Stimulated activated CD8-positive, alpha-beta memory T cell treated with anti-CD3 and anti-CD28 coated beads, Interleukin-4, amount 100 ng/mL, for 4 hours (primary cell): ENCODE measurements around the gene PAM.
A peak's percentile ranks its signal among the peaks of the same experiment; 100 is the strongest.
"Not testable (repeated sequence)": the region's sequence is repeated elsewhere in the genome, so short reads cannot be mapped to it uniquely, and the experiment has no call there.

Experiments used
- DNase-seq, 2 donors: peaks; one replicate each; pipeline ENCODE4 v3.0.0-alpha.2; 2020; ENCODE audit warnings: low read depth in 2 of 2, low spot score in 1 of 2

Gene PAM

DNA sequence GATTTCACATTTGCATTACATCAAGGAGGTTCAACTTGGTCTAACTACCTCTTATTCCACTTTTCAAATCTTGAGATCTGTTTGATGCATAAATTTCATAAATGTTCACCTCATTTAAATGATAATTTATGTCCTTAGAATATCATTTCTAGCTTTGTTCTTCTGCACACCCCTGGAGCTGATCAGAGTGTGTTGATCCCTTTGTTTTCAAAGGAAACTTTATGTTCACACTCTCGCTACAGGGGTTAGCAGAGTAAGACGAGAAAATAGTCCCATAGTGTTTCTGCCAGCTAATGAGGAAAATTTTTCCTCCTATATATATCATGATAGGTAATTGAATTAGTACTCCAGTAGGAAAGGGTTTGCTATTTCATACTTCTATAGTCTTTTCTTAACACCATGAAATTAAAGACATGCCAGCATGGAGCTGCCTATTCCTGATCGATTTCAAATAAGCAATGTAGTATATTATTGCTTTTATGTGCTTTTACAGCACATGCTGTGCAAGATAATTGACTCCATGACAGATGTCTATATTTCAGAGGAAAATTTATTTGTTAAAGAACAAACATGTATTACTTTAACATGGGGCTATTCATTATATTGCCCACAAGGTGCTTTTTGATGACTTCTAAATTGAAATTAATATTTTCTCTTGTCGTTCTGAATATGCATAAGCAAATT is 4.8 kb upstream of the PAM start:
- no peak for DNase-seq

DNA sequence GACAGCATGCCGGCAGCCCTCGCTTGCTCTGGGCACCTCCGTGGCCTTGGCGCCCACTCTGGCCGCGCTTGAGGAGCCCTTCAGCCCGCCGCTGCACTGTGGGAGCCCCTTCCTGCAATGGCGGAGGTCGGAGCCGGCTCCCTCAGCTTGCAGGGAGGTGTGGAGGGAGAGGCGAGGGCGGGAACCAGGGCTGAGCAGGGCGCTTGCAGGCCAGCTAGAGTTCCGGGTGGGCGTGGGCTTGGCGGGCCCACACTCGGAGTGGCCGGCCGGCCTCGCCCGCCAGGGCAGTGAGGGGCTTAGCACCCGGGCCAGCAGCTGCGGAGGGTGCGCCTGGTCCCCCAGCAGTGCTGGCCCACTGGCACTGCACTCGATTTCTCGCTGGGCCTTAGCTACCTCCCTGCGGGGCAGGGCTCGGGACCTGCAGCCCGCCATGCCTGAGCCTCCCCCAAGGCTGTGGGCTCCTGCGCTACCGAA is 3.2 kb upstream of the PAM start:
- DNase-seq, result not testable (repeated sequence)

GRCh38 chr5:102753889-102754766 is 977 bp upstream of the PAM start:
- DNase-seq, result no peak

GRCh38 chr5:102755686-102756371 is 724 bp downstream of the PAM start:
- peak; percentile 41 to 51 for DNase-seq

GRCh38 chr5:102758576-102758975 is 3.5 kb downstream of the PAM start:
- DNase-seq, result no peak

DNA sequence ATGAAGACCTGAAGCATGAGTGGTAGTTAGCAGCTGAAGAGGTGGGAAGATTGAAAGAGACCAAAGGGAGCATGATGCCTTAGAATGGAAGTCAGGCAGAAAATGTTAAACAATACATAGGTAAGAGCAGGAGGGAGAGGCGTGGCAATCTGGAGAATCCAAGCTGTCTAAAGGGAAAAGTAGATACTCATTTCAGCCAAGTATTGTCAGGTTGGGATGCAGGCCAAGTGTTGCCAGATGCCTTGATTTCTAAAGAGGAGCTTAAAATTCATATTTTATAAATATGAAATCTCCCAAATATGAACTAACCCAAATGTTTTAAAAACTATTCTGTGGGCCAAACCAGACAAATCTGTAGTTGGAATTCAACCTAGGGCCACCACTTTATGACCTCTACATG is 4.2 kb downstream of the PAM start:
- DNase-seq, result no peak

DNA sequence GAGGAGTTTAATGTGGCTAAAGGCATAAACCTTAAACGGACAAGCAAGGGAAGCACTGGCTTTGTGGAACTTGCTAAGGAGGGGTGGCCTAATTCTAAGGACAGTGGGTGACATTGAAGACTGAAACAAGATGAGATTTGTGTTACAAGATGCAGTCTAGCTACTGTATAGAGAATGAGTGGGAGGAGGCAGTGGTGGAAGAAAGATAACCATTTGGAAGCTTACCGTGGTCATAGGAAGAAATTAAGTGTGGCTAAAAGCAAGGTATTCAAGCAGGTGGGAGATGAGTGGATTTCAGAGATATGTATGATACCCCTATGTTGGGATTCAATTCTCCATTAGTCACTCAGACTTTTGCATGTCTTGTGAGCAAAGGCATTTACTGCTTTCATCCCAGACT is 4.6 kb downstream of the PAM start:
- no peak for DNase-seq

DNA sequence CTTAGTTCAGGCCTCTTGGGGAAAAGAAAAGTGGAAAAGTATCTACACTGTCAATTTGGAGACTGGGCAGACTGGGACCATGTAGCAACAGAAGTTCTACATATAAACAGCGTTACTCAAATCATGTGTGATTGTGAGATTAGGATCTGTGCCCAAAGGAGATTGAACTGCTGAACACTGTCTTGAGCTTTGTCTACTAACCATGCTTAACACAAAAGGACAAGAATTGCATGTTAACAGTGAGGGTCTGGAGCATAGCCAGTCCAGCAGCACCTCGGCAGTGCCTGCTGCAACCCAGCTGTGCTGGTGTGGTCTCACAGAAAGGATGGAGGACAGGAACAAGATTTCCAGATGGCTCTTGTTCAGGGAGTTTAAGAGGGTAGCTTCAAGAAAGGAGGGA is 5.7 kb downstream of the PAM start:
- no peak for DNase-seq

DNA sequence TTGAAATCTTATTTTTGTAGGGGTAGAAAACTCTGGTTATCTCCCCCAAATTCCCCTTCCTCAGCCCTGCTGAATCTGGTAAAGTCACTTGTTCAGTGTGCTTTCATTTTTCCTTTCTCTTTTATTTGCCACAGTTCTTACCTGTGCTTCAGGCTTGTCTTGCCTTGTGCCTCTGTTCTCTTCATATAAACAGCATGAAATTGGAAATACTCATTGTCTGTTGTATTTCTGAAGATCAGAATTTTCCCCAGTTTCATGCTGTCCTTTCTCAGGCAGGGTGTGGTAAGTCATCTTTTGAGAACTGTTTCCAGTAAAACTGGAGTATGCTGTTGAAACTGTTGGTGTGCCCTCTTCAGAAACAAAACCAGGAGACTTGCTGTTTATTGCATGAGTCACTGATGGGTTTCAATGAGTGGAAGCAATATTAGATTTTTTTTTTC is 7.0 kb downstream of the PAM start:
- DNase-seq, result no peak

DNA sequence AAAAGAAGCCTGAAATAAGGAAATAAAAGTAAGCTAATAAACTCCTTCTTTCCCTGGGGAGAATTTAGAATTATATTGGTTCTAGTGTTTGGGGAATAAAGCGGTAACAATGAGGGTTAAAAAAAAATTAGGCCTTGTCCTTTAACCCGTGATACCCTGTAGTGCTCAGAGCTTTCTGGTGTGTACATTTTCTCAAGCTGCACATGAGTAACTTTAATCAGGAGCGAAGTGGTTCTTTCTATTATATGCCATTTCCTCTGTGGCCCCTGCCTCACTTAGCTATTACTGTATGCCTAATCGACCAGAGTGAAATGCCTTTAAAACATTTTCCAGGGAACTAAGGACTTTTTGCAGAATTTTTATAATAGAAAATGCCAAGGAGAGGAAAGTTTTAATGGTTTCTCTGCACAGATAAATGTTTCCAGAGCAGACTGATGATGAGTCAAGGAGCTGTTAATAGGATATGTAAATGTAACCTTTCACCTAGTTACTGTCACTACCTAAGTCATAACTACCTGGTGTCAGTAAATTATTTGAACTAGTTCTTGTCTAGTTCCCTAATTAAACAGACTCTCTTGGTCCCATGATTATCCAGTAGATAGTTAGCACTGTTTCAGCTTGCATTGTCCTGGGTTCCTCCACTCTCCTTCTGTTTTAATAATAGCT is 7.6 kb downstream of the PAM start:
- DNase-seq, result no peak

DNA sequence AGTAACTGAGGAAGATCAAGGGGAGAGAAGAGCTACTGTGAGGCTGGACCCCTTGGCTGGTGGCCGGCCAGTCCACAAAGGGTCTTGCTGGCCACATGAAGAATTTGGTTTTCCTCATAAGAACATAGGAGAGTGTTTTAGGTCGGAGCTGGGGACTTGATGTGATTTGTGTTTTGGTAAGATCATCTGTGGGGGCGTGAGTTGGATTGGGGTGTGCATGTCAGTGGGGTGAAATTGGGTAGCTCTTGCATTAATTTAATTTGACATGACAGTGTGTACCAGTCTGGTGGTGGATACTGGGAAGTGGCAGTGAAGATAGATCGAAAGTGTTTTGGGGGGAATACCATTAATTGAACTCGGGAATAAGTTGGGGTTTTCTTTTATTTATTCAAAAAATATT is 8.6 kb downstream of the PAM start:
- no peak for DNase-seq

DNA sequence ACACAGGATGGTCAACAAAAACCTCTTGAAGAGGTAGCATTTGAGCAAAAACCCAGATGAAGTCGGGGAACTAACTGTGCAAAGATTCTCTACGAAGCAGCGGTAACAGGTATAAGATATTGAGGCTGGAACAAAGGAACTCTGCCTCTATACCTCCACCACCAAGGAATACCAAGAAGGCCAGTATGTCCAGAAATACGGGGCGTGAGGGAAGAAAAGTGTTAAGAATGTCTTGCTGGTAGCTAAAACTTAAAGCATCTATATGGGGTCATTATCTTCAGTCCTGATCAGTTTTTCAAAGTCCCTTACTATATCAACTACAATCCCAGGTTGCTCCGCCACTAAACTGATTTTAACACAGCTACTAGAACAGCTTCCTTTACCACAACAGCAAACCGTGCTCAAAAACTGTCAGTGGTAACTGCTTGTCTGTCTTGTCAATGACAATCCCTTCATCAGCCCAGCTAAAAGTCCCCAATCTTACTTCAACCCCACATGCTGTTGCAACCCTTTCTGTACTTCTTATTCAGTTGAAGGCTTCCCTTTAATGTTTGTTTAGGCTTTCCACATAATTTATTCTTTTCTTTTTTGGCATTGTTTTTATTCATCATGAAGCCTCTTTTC is 9.4 kb downstream of the PAM start:
- DNase-seq, result no peak

- no peak for DNase-seq
Observed at GRCh38 chr5:102765350-102765749, 10.2 kb downstream of the PAM start.

DNA sequence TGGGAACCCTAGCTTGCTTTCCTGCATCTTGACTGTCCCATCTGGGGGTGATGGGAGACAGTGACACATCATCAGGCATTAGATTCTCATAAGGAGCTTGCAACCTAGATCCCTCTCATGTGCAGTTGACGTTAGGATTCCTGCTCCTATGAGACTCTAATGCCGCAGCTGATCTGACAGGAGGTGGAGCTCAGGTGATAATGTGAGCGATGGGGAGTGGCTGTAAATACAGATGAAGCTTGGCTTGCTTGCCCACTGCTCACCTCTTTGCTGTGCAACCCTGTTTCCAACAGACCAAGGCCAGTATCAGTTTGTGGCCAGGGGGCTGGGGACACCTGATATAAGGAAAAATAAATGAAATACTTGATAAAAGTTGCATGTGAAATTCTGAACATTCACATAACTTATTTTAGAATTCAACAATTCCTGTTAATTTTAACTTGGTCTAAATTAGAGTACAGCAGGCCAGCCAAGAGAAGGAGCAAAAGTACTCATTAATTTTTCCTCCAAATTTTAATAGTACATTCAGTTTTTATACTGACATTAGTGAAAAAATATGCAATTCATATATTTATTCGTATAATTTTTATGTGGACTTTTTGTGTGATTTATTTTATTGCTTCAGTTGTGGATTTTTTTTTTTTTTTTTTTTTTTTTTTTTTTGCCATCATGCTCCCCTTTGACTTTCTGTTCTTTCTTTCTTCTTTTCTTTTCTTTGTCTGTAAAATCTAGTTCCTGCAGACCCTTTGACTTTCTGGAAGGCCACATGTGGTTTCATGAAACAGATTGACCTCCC is 11.4 kb downstream of the PAM start:
- no peak for DNase-seq

- no peak for DNase-seq
Observed at GRCh38 chr5:102767862-102768261, 12.8 kb downstream of the PAM start.

DNA sequence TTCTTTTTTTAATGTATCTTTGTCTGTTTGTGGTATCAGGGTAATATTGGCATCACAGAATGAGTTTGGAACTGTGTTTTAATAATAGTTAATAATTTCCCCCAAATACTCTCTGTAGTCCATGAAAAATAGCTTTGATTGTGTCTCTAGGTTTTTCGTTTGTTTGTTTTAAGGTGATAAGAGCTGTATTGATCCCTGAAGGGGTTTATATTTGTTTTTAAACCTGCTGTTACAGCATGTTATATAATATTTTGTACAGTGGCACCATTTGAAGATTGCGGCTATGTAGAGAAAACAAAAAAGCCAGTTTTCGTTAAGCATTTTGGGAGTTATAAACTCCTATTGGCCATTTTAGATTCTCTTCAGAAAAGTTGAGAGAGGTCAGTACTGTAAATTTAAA is 15.7 kb downstream of the PAM start:
- no peak for DNase-seq

DNA sequence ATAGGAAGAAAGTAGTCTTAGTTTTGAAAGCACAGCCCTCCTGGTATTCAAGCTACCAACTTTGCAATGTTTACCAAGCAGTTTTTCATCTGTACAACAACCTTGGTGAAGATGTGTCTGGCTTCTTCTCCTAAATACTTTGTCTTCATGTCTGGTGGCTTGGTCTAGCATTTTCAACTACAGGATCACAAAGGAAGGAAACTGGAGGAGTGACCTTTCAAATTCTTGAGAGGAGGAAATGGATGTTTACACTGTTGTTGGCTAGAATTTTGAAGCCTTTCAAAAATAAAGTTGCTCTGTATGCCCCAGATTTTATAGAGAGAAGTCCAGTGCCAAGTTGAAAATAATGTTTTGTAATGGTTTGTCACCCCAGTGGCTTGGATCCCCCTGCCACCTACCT is 16.3 kb downstream of the PAM start:
- DNase-seq, result no peak

- no peak for DNase-seq
Observed at GRCh38 chr5:102772273-102772672, 17.2 kb downstream of the PAM start.

- no peak for DNase-seq
Observed at GRCh38 chr5:102773133-102773532, 18.0 kb downstream of the PAM start.

DNA sequence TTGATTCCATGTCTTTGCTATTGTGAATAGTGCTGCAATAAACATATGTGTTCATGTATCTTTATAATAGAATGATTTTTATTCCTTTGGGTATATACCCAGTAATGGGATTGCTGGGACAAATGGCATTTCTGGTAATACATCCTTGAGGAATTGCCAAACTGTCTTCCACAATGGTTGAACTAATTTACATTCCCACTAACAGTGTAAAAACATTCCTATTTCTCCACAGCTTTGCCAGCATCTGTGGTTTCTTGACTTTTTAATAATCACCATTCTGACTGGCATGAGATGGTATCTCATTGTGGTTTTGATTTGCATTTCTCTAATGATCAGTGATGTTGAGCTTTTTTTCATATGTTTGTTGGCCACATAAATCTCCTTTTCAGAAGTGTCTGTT is 20.7 kb downstream of the PAM start:
- DNase-seq, result not testable (repeated sequence)
